ENCODE measurements around the gene NPSR1. TPM values are rescaled to one million over a fixed set of nuclear protein-coding genes. Genes with fewer than 3 reads are reported as not detected.

The NPSR1 gene
- total and polyA plus RNA-seq, 8 donors, result not detected

- Histone ChIP-seq H3K36me3 (no peaks in the 10 kb centered on the region), H3K27me3 (no peaks in the 10 kb centered on the region), H3K9me3 (no peaks in the 10 kb centered on the region), H3K4me3 (no peak overlapping the region), H3K27ac (no peak overlapping the region), H3K4me1 (no peaks in the 10 kb centered on the region)
- WGBS, 5 donors, result 80 to 92% (median 90%) methylated on average over 1 of the region's 1 CpG
- intact Hi-C loops (cut with DNase I; ENCODE audit: low total_unique reads), result no loop called here
- DNase-seq, result no peak
- no peak for TF ChIP-seq POLR2AphosphoS5 (IDR thresholded peaks at IDR 0.05)
- TF ChIP-seq CTCF (IDR thresholded peaks at IDR 0.05), result no peak
- no peak for TF ChIP-seq POLR2A (IDR thresholded peaks at IDR 0.05)
- TF ChIP-seq EP300 (IDR thresholded peaks at IDR 0.05), result no peak
Observed at GRCh38 chr7:34726221-34726620, 68.2 kb downstream of the NPSR1 start.

GRCh38 chr7:34727464-34727995 is 69.5 kb downstream of the NPSR1 start:
- Histone ChIP-seq H3K4me3 (no peak overlapping the region), H3K27me3 (no peaks in the 10 kb centered on the region), H3K36me3 (no peaks in the 10 kb centered on the region), H3K9me3 (no peaks in the 10 kb centered on the region), H3K4me1 (no peaks in the 10 kb centered on the region), H3K27ac (no peak overlapping the region)
- intact Hi-C loops (cut with DNase I; ENCODE audit: low total_unique reads), result no loop called here
- WGBS, 5 donors, result 87 to 91% (median 89%) methylated on average over 2 of the region's 2 CpGs
- TF ChIP-seq POLR2A (IDR thresholded peaks at IDR 0.05) (no peak), POLR2AphosphoS5 (IDR thresholded peaks at IDR 0.05) (no peak), CTCF (IDR thresholded peaks at IDR 0.05) (no peak), EP300 (IDR thresholded peaks at IDR 0.05) (no peak)
- DNase-seq, result no peak

GRCh38 chr7:34728156-34728555 is 70.1 kb downstream of the NPSR1 start:
- no peaks in the 10 kb centered on the region for H3K27me3 ChIP-seq
- WGBS, 5 donors, result 66 to 80% (median 70%) methylated on average over 7 of the region's 7 CpGs
- no peaks in the 10 kb centered on the region for H3K4me1 ChIP-seq
- no peaks in the 10 kb centered on the region for H3K9me3 ChIP-seq
- no peak overlapping the region for H3K27ac ChIP-seq
- intact Hi-C loops (cut with DNase I; ENCODE audit: low total_unique reads), result no loop called here
- H3K4me3 ChIP-seq, result no peak overlapping the region
- no peak for DNase-seq
- no peaks in the 10 kb centered on the region for H3K36me3 ChIP-seq
- TF ChIP-seq POLR2A (IDR thresholded peaks at IDR 0.05) (no peak), POLR2AphosphoS5 (IDR thresholded peaks at IDR 0.05) (no peak), CTCF (IDR thresholded peaks at IDR 0.05) (no peak), EP300 (IDR thresholded peaks at IDR 0.05) (no peak)

GRCh38 chr7:34734771-34735170 is 76.8 kb downstream of the NPSR1 start:
- intact Hi-C loops (cut with DNase I; ENCODE audit: low total_unique reads), result no loop called here
- Histone ChIP-seq H3K4me1 (no peaks in the 10 kb centered on the region), H3K27ac (no peak overlapping the region), H3K4me3 (no peak overlapping the region), H3K27me3 (no peaks in the 10 kb centered on the region), H3K36me3 (no peaks in the 10 kb centered on the region), H3K9me3 (no peaks in the 10 kb centered on the region)
- TF ChIP-seq POLR2AphosphoS5 (IDR thresholded peaks at IDR 0.05) (no peak), EP300 (IDR thresholded peaks at IDR 0.05) (no peak), CTCF (IDR thresholded peaks at IDR 0.05) (no peak), POLR2A (IDR thresholded peaks at IDR 0.05) (no peak)
- no peak for DNase-seq
- WGBS, 5 donors, result 69 to 93% (median 83%) methylated on average over 1 of the region's 1 CpG
